A204.1 (cell line): ENCODE measurements around the gene HJV.

Source experiments
- FAIRE-seq: peaks from 2 replicates; lab custom pipeline; 2012; peaks lifted over from hg19 to GRCh38; lab: Jason Lieb, UNC

HJV gene

DNA sequence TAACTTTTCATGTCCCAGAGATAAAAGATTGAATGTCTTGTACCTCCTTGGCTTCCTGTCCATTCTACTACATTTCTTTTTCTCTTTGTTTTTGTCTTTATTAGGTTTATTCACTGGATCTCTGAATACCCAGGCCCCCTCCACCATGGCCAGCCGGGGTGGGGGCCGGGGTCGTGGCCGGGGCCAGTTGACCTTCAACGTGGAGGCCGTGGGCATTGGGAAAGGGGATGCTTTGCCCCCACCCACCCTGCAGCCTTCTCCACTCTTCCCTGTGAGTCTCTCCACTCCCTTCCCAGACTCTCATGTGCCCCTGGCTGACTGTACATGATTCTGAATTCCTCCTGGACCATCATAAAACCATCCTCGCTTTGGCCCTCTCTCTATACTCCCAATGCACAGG, 46.8 kb downstream of the HJV start:
- no peak for FAIRE-seq

DNA sequence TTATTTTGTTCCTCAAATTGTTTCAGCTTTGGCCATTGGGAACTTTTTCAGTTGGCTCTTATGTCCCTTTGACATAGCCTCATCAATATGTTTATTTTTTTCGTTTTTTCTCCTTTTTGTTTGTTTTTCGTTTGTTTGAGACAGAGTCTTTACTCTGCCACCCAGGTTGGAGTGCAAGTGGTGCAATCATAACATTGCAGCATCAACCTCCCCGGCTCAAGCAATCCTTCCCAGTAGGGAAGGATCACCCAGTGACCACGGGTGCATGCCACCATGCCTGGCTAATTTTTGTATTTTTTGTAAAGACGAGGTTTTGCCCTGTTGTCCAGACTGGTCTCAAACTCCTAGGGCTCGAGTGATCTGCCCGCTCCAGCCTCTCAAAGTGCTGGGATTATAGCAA, 49.0 kb downstream of the HJV start:
- FAIRE-seq, result no peak
